H4 (cell line): ENCODE data around the gene AKIRIN1. TPM values are rescaled to one million over a fixed set of nuclear protein-coding genes. Genes with fewer than 3 reads are reported as not detected.
"Not testable (repeated sequence)": the region's sequence is repeated elsewhere in the genome, so short reads cannot be mapped to it uniquely, and the experiment has no call there.

Experiments used
- DNase-seq: peaks from one replicate; pipeline ENCODE4 v3.0.0-alpha.2; 2015; ENCODE audit warnings: low spot score
- total RNA-seq: library from RNA; depleted of rRNA; stranded (reverse); fragments of >200 nt; shearing (Covaris generic); gene quantifications from 2 replicates; pipeline ENCODE4 v1.2.3, GENCODE V29; 2014; rRNA removed

Gene AKIRIN1
- 35.3 and 36.3 TPM in 2 replicates for total RNA-seq

GRCh38 chr1:38990738-38991637 is at the start of gene AKIRIN1:
Gene AKIRIN1 (plus strand): TSS chr1:38991276. CDS start chr1:38991381, 105 bp downstream.
- peak; percentile 90 for DNase-seq

DNA sequence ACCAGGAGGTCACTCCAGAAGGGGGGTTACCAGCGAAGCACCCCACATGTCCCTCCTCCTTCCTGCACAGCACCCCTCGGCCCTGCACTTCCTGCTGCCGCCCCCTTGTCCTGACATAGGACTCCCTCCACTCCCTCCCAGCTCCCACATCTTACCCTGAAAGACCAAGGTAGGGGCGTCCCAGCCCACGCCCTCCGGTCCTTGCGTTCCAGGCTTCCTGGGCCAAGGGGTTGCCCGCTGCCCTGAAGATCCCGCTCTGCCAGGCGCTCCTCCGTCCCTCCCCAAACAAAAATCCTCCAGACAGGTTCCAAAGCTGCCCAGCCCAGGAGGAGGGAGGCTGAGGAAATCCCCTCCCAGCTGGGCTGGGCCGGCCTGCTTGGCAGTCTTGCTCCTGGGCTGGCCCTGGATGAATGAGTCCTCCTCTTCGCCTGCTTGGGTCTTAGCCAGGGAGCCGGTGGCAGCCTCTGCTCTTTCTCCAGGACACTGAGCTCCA is 49.5 kb upstream of the AKIRIN1 start, which contains the start of gene RHBDL2:
RHBDL2 (minus strand) TSS at position 304 of the 493 bp plus-strand sequence. CDS start 22,618 bp downstream, outside the sequence.
- no peak for DNase-seq

- DNase-seq: no peak
Measured at GRCh38 chr1:38942664-38943428, 48.2 kb upstream of the AKIRIN1 start.

GRCh38 chr1:38944547-38944946 is 46.5 kb upstream of the AKIRIN1 start:
- DNase-seq: no peak

DNA sequence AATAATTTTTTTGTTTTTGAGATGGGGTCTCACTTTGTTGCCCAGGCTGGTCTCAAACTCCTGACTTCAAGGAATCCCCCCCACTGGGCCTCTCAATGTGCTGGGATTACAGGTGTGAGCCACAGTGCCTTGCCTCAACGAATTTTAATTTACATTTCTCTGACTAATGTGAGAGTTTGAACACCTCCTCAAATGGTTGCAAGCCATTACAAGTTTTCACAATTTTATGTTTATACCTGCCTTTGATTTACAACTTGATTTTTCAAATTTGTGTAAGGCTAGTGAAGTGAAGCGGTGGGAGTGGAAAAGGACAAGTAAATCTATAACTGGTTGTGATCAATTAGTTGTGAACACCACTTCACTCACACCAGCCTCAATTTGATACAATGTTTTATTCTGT is 40.5 kb upstream of the AKIRIN1 start:
- no peak for DNase-seq

DNA sequence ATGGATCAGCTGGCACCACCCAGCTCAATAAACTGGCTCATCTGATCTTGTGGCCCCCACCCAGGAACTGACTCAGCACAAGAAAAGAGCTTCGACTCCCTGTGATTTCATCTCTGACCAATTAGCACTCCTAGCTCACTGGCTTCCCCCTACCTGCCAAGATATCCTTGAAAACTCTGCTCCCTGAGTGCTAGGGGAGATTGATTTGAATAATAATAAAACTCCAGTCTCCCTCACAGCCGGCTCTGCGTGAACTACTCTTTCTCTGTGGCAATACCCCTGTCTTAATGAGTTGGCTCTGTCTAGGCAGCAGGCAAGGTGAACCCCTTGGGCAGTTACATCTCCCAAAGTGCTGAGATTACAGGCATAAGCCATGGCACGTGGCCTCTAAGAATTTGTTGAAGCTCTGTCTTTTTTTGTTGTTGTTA is 37.6 kb upstream of the AKIRIN1 start:
- DNase-seq: no peak

GRCh38 chr1:38958967-38959366 is 32.1 kb upstream of the AKIRIN1 start:
- DNase-seq: no peak

DNA sequence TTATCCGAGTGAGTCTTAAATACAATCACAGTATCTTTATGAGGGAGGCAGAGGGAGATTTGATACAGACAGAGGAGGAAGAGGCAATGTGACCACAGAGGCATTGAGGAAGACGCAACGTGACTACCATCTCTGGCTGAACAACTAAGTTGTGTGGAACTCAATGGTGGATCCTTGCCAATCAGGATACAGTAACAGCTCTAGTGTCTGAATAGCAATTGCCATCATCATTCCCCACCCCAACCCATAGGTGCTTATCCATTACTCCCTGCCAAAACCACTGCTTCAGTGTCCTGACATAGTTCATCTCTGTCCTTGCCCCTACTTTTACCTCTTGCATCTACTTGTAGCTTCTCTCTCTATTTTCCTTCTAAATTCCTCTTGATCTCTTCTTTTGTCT is 29.0 kb upstream of the AKIRIN1 start:
- DNase-seq: no peak

- DNase-seq: no peak
Measured at GRCh38 chr1:38962560-38962959, 28.5 kb upstream of the AKIRIN1 start.

DNA sequence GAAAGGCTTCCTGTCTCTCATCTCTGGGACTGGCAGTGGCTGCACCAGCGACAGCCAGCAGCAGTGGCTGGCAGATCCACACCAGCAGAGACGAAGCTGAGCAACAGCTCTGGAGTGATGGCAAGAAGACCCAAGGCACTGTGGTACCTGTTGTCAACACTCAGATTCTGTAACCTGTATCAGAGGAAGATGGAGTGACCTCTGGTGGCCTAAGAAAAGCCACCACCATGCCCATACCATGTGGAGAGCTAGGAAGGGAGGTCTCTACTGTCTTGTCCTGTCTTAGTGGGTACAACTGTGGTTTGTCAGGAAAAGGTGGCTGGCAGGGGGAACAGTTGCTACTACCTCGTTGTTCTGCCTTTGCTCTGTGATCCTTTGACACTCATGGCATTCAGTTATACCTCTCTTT is 26.9 kb upstream of the AKIRIN1 start:
- DNase-seq: no peak

GRCh38 chr1:38973145-38973544 is 17.9 kb upstream of the AKIRIN1 start:
- not testable (repeated sequence) for DNase-seq

DNA sequence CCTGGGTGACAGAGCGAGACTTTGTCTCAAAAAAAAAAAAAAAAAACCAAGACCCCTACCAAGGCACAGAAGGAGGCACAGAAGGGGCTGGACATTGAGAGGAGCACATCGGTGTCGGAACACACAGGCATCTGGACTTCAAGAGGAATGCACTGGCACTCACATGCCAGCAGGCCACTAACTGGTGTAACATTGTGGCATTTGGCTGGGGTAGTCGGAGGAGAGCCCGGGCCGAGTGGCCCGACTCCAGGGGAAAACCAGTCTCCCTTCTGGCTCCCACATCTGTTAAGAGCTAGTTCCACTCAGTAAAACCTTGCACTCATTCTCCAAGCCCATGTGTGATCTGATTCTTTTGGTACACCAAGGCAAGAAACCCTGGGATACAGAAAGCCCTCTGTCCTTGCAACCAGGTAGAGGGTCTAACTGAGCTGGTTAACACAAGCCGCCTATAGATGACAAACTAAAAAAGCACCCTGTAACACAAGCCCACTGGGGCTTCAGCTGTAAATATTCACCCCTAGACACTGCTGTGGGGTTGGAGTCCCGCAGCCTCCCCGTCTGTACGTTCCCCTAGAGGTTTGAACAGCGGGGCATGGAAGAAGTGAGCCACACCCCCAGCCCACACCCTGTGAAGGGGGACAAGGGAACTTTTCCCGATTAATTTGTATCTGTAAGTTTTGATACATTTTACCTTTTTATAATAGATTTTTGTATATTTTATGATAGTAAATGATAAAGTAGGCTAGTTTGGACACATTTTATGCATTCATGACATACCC is 17.2 kb upstream of the AKIRIN1 start:
- DNase-seq: no peak

- not testable (repeated sequence) for DNase-seq
Measured at GRCh38 chr1:38977399-38978244, 13.5 kb upstream of the AKIRIN1 start.

GRCh38 chr1:38978245-38978542 is 12.9 kb upstream of the AKIRIN1 start:
- not testable (repeated sequence) for DNase-seq

GRCh38 chr1:38979380-38979779 is 11.7 kb upstream of the AKIRIN1 start:
- DNase-seq: not testable (repeated sequence)

- no peak for DNase-seq
Measured at GRCh38 chr1:38989979-38990378, 1.1 kb upstream of the AKIRIN1 start.

DNA sequence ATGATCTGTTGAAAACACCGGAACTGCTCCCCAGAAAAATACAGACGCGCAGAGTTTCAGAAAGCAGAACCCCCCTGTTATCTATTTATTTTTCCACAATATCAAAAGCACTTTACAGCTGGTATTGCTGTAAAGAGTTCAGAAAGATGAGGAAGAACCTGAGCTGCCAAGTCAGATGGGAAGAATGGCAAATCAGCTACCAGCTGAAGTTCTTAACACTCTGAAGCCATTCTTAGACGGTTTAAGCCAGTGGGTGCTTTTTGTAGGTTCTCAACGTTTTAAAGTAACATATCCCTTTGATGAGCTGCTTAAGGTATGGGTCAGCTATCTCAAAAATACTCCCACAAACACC is 714 bp upstream of the AKIRIN1 start:
- DNase-seq: no peak

DNA sequence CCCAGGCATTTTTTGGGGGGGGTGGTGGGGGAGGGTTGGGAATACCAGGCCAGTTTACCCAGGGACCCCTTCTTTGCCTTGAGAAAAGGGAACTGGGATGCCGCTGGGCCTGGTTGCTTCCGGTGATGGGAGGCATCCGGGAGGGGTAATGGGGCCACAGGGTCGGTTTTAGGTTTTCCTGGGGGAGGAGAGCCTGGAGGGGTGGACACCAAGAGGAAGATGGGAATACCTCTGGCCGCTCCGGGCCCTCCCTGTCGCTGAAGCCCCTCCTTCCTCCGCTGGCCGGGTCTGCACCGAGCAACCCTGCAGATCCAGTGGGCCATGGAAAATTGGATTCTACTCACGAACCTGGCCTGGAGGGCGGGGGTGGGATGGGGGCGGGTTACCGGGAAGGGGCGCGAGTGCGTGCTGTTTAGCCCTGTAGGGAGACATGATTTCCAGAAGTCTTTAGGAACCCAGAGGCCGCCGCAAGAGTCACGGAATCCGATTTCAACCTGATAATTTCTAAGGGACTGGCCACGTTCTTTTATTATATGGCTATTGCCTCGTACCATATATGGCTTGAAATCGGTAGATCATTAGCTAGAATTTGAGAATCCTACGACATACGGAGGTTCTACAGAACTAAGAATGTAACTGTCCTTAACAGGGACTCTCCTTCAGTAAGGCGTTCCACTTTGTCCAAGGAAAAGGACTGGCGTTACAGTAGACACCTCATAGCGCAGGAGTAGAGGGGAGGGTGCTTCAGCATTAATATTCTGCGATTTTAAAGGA is 749 bp downstream of the AKIRIN1 start:
- DNase-seq: no peak

DNA sequence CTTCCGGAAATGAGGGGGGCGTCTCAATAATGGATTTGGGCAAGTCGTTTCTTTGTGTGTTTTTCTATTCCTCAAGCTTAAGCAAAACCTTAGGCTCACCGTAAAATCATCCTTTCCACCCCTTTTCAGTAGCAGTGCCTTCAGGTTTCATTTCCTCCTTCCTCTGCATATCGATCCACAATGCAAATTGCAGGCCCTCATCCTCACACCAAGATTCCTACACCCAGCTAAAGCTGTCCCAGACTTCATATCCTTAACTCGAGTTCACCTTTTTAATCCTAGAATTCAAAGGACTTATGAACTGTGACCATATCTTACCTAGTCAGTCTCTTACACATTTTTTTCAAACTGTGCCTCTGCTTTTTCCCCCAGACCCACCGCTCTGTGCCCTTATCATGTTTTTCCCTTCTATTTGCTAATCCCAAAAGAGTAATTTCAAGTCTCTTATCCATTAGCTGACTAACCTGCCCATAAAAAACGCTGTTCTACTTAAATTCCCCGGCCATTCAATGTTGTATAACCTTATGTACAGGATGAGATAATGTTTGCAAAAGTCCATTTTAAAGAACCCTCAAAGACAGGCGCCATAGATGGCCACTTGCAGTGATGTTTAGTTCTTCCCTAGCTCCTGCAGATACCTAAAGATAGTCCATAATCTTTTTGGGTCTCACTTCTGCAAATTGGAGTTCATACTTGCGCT is 1.5 kb downstream of the AKIRIN1 start:
- no peak for DNase-seq

GRCh38 chr1:38994196-38994595 is 3.1 kb downstream of the AKIRIN1 start:
- no peak for DNase-seq
